Astrocyte (in vitro differentiated cells and primary cell): ENCODE data around the gene CFAP119. TPM values are rescaled to one million over a fixed set of nuclear protein-coding genes. Genes with fewer than 3 reads are reported as not detected.

Source experiments
- DNase-seq: peaks from one replicate; pipeline ENCODE4 v3.0.0-alpha.2; 2010; ENCODE audit warnings: low read depth
- FAIRE-seq: peaks from 2 replicates; lab custom pipeline; 2011; peaks lifted over from hg19 to GRCh38; lab: Jason Lieb, UNC
- H2AFZ ChIP-seq: 2 replicates; pipeline ENCODE4 v1.6.0; 2012; ENCODE audit warnings: low read depth, low read length, inconsistent platforms
- H3K27ac ChIP-seq: 2 replicates; pipeline ENCODE4 v1.5.1; 2011; ENCODE audit warnings: low read depth, low read length, inconsistent platforms
- H3K27me3 ChIP-seq: 2 replicates; pipeline ENCODE4 v1.6.0; 2011; ENCODE audit warnings: low read length, inconsistent platforms; ENCODE audit not compliant: insufficient read depth
- H3K36me3 ChIP-seq: 2 replicates; pipeline ENCODE4 v1.5.1; 2011; ENCODE audit warnings: low read length, inconsistent platforms; ENCODE audit not compliant: insufficient read depth
- H3K4me1 ChIP-seq: 2 replicates; pipeline ENCODE4 v1.5.1; 2011; ENCODE audit warnings: low read length, inconsistent platforms; ENCODE audit not compliant: insufficient read depth
- H3K4me2 ChIP-seq: 2 replicates; pipeline ENCODE4 v1.6.0; 2012; ENCODE audit warnings: low read length, inconsistent platforms
- H3K4me3 ChIP-seq: 2 replicates; pipeline ENCODE4 v1.5.1; 2011; ENCODE audit warnings: low read depth, mild to moderate bottlenecking, low read length, inconsistent platforms; ENCODE audit not compliant: insufficient read depth
- H3K79me2 ChIP-seq: 2 replicates; pipeline ENCODE4 v1.6.0; 2012; ENCODE audit warnings: mild to moderate bottlenecking, low read length, inconsistent platforms; ENCODE audit not compliant: insufficient read depth
- H3K9ac ChIP-seq: 2 replicates; pipeline ENCODE4 v1.6.0; 2012; ENCODE audit warnings: mild to moderate bottlenecking, low read length, inconsistent platforms
- H3K9me3 ChIP-seq: 2 replicates; pipeline ENCODE4 v1.5.1; 2012; ENCODE audit warnings: low read depth, mild to moderate bottlenecking, low read length, inconsistent platforms; ENCODE audit not compliant: insufficient read depth
- H4K20me1 ChIP-seq: 2 replicates; pipeline ENCODE4 v1.6.0; 2012; ENCODE audit warnings: low read length, inconsistent platforms; ENCODE audit not compliant: insufficient read depth
- H3K27ac Mint-ChIP-seq: one replicate; pipeline ENCODE4 v1.8.0; 2021; ENCODE audit warnings: mild to moderate bottlenecking, mixed read lengths; ENCODE audit not compliant: unreplicated experiment
- H3K27me3 Mint-ChIP-seq: one replicate; pipeline ENCODE4 v1.8.0; 2021; ENCODE audit warnings: low read depth, mixed read lengths; ENCODE audit not compliant: unreplicated experiment
- H3K36me3 Mint-ChIP-seq: one replicate; pipeline ENCODE4 v1.8.0; 2021; ENCODE audit warnings: low read depth, mixed read lengths; ENCODE audit not compliant: unreplicated experiment
- H3K4me1 Mint-ChIP-seq: one replicate; pipeline ENCODE4 v1.8.0; 2021; ENCODE audit warnings: low read depth, mixed read lengths; ENCODE audit not compliant: unreplicated experiment
- H3K4me3 Mint-ChIP-seq: one replicate; pipeline ENCODE4 v1.8.0; 2021; ENCODE audit warnings: mild to moderate bottlenecking, moderate library complexity, mixed read lengths; ENCODE audit not compliant: unreplicated experiment
- H3K9me3 Mint-ChIP-seq: one replicate; pipeline ENCODE4 v1.8.0; 2021; ENCODE audit warnings: mild to moderate bottlenecking, mixed read lengths; ENCODE audit not compliant: unreplicated experiment
- EZH2 ChIP-seq: IDR thresholded peaks from 2 replicates; pipeline ENCODE4 v1.6.1; 2012; ENCODE audit warnings: mild to moderate bottlenecking, low read length, inconsistent platforms; ENCODE audit not compliant: insufficient read depth
- total RNA-seq: library from RNA; stranded (reverse); gene quantifications from 2 replicates; pipeline ENCODE4 v1.2.1, GENCODE V29; 2021
- TF ChIP-seq, protein P1 (sequence below): IDR thresholded peaks from 2 replicates; pipeline ENCODE4 v1.5.1; 2011; ENCODE audit warnings: low read depth, mild to moderate bottlenecking, inconsistent platforms, low read length, moderate library complexity; ENCODE audit not compliant: insufficient read depth

Gene CFAP119
- total RNA-seq, 1 donor from 2014 or later: 4.0 TPM

DNA sequence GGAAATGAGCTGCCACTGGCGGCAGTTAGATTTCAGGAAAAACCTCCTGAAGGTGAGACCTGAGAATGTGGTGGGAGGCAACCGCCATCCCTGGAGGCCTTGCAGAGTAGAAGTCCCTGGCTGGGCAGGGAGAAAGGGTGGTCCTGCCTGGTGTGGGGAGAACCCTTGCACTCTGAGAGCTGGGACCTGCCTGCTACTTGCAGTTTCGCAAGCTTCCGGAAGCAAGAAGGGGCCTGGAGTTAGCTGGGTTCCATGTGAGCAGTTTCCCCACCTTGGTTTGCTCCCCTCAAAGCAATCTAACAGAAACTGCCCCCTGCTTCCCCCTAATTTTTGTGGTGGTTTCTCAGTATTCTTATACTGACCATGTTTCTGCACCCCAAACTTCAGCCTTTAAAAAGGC lies 18.7 kb upstream of the CFAP119 start:
- H3K27ac Mint-ChIP-seq: no peak overlapping the region
- Histone ChIP-seq H3K4me1 (peaks cover 8% of the 10 kb centered on the region), H3K79me2 (peaks cover 35% of the 10 kb centered on the region), H3K36me3 (peaks cover 3% of the 10 kb centered on the region), H3K4me3 (no peak overlapping the region), H2AFZ (no peak overlapping the region), H3K27me3 (no peaks in the 10 kb centered on the region), H3K9me3 (no peaks in the 10 kb centered on the region), H3K27ac (no peak overlapping the region), H4K20me1 (peaks cover 34% of the 10 kb centered on the region), H3K4me2 (no peak overlapping the region), H3K9ac (no peak overlapping the region)
- no peaks in the 10 kb centered on the region for H3K27me3 Mint-ChIP-seq
- no peaks in the 10 kb centered on the region for H3K9me3 Mint-ChIP-seq
- H3K4me1 Mint-ChIP-seq: peaks cover 6% of the 10 kb centered on the region
- DNase-seq (no peak), FAIRE-seq (no peak)
- peaks cover 7% of the 10 kb centered on the region for H3K36me3 Mint-ChIP-seq
- H3K4me3 Mint-ChIP-seq: no peak overlapping the region
- TF ChIP-seq, protein P1, sequence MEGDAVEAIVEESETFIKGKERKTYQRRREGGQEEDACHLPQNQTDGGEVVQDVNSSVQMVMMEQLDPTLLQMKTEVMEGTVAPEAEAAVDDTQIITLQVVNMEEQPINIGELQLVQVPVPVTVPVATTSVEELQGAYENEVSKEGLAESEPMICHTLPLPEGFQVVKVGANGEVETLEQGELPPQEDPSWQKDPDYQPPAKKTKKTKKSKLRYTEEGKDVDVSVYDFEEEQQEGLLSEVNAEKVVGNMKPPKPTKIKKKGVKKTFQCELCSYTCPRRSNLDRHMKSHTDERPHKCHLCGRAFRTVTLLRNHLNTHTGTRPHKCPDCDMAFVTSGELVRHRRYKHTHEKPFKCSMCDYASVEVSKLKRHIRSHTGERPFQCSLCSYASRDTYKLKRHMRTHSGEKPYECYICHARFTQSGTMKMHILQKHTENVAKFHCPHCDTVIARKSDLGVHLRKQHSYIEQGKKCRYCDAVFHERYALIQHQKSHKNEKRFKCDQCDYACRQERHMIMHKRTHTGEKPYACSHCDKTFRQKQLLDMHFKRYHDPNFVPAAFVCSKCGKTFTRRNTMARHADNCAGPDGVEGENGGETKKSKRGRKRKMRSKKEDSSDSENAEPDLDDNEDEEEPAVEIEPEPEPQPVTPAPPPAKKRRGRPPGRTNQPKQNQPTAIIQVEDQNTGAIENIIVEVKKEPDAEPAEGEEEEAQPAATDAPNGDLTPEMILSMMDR: no peak
- no peak for TF ChIP-seq EZH2

GRCh38 chr16:30780021-30780420 lies 18.2 kb upstream of the CFAP119 start:
- no peak overlapping the region for H3K9ac ChIP-seq
- no peaks in the 10 kb centered on the region for H3K9me3 Mint-ChIP-seq
- DNase-seq (no peak), FAIRE-seq (no peak)
- H2AFZ ChIP-seq: no peak overlapping the region
- no peak overlapping the region for H3K4me2 ChIP-seq
- peaks cover 29% of the 10 kb centered on the region for H4K20me1 ChIP-seq
- peaks cover 30% of the 10 kb centered on the region for H3K79me2 ChIP-seq
- H3K27ac Mint-ChIP-seq: peak overlapping the region; percentile 69
- H3K27ac ChIP-seq: no peak overlapping the region
- H3K4me3 ChIP-seq: no peak overlapping the region
- H3K27me3 ChIP-seq: no peaks in the 10 kb centered on the region
- H3K4me3 Mint-ChIP-seq: no peak overlapping the region
- no peaks in the 10 kb centered on the region for H3K27me3 Mint-ChIP-seq
- peaks cover 7% of the 10 kb centered on the region for H3K36me3 Mint-ChIP-seq
- peaks cover 13% of the 10 kb centered on the region for H3K4me1 ChIP-seq
- H3K9me3 ChIP-seq: no peaks in the 10 kb centered on the region
- peaks cover 3% of the 10 kb centered on the region for H3K36me3 ChIP-seq
- peaks cover 6% of the 10 kb centered on the region for H3K4me1 Mint-ChIP-seq
- TF ChIP-seq EZH2: no peak
- TF ChIP-seq, protein P1: no peak

DNA sequence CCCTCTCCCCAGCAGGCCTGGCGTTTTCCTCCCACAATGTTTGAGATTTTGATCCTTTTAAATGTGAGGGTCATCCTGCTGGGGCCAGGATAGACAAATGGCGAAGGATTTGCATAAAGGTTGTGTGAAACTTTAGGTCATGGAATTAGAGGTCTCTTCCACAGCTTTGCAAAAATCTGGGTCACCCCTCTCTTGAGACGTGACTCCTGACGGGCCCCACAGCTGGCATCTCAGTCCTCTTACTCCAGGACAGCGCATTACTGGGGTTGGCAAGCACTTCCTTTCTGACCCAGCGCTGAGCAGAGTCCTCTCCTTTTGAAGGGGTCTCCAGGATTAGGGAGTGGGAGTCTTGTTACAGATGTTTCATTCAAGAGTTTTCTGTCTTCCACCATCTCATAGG lies 17.7 kb upstream of the CFAP119 start:
- Histone ChIP-seq H3K4me1 (peaks cover 15% of the 10 kb centered on the region), H3K9ac (no peak overlapping the region), H3K36me3 (peaks cover 3% of the 10 kb centered on the region), H2AFZ (no peak overlapping the region), H3K79me2 (peaks cover 25% of the 10 kb centered on the region), H3K27me3 (no peaks in the 10 kb centered on the region), H3K4me2 (no peak overlapping the region), H3K27ac (no peak overlapping the region), H3K9me3 (no peaks in the 10 kb centered on the region), H3K4me3 (no peak overlapping the region), H4K20me1 (peaks cover 26% of the 10 kb centered on the region)
- H3K27me3 Mint-ChIP-seq: no peaks in the 10 kb centered on the region
- H3K4me3 Mint-ChIP-seq: no peak overlapping the region
- DNase-seq (no peak), FAIRE-seq (no peak)
- TF ChIP-seq, protein P1: no peak
- TF ChIP-seq EZH2: no peak
- H3K36me3 Mint-ChIP-seq: peaks cover 7% of the 10 kb centered on the region
- H3K4me1 Mint-ChIP-seq: peaks cover 4% of the 10 kb centered on the region
- H3K9me3 Mint-ChIP-seq: no peaks in the 10 kb centered on the region
- peak overlapping the region; percentile 69 for H3K27ac Mint-ChIP-seq
